Testis (tissue), 3 donors: ENCODE results near the gene ILF2. TPM values are rescaled to one million over a fixed set of nuclear protein-coding genes. Genes with fewer than 3 reads are reported as not detected.
"Not testable (repeated sequence)": the region's sequence is repeated elsewhere in the genome, so short reads cannot be mapped to it uniquely, and the experiment has no call there.

Experiments
- DNase-seq: peaks from one replicate; pipeline ENCODE4 v3.0.0-alpha.2; 2019
- H3K27ac ChIP-seq, 2 donors: fragments of 200-600 bp; sonication (generic); one replicate each; pipeline ENCODE4 v1.5.1; 2019
- H3K27me3 ChIP-seq: fragments of 200-600 bp; sonication (generic); one replicate; pipeline ENCODE4 v1.5.1; 2019
- H3K36me3 ChIP-seq: fragments of 200-600 bp; sonication (generic); one replicate; pipeline ENCODE4 v1.5.1; 2017; ENCODE audit warnings: low read depth; ENCODE audit errors: missing control alignments
- H3K4me1 ChIP-seq: fragments of 200-600 bp; sonication (generic); one replicate; pipeline ENCODE4 v1.5.1; 2019
- H3K4me3 ChIP-seq, 2 donors: fragments of 200-600 bp; sonication (generic); one replicate each; pipeline ENCODE4 v1.5.1; 2017 to 2019
- H3K9me3 ChIP-seq: fragments of 200-600 bp; sonication (generic); one replicate; pipeline ENCODE4 v1.5.1; 2017
- CTCF ChIP-seq, 3 experiments: fragments of 450-650 bp in 2 of 3; fragments of 200-600 bp in 1 of 3; sonication (generic) in 1 of 3; IDR thresholded peaks; one replicate each; pipeline ENCODE4 v1.5.1; 2016 to 2019; ENCODE audit warnings: antibody characterized with exemption in 3 of 3, mild to moderate bottlenecking in 2 of 3, moderate library complexity in 1 of 3
- POLR2A ChIP-seq: fragments of 450-650 bp; IDR thresholded peaks from one replicate; pipeline ENCODE4 v1.6.1; 2017; ENCODE audit warnings: antibody characterized with exemption, mild to moderate bottlenecking, moderate library complexity
- WGBS, 2 donors: methylation state at CpG; one replicate each; pipeline ENCODE4 v1.1.5; 2018; 5-methylcytosine and 5-hydroxymethylcytosine counted together
- intact Hi-C: fragments of 100-400 bp; cut with DNase I; formaldehyde crosslinking; loops from one replicate; pipeline ENCODE4 v1.15.1; 2023; ENCODE audit warnings: low total_unique reads
- polyA plus RNA-seq: library from polyadenylated mRNA; stranded (reverse); fragments of 350-450 nt; fragmentation: Illumina TruSeq; extraction: RNeasy Lipid Tissue Mini Kit (QIAGEN cat#74804); gene quantifications from one replicate; pipeline ENCODE4 v1.2.3, GENCODE V29; 2014; ENCODE audit warnings: low read depth, low replicate concordance; ENCODE audit not compliant: insufficient read depth
- total RNA-seq, 2 donors: library from RNA; depleted of rRNA; stranded (reverse); fragments of >200 nt; gene quantifications; one replicate each; pipeline ENCODE4 v1.2.3, GENCODE V29; 2016

Gene ILF2
- total and polyA plus RNA-seq, 3 donors from 2014 or later, result 150 to 295 (median 153) TPM

- 1 to 2% methylated on average over 29 of the region's 29 CpGs for WGBS, 2 donors
- no peak overlapping the region for H3K27ac ChIP-seq
- H3K27me3 ChIP-seq, result no peaks in the 10 kb centered on the region
These were observed 7.1 kb upstream of the ILF2 start for GRCh38 chr1:153677718-153678518.

GRCh38 chr1:153673511-153673910 is 2.7 kb upstream of the ILF2 start:
- Histone ChIP-seq H3K36me3 (no peaks in the 10 kb centered on the region), H3K4me3 (no peak overlapping the region), H3K4me1 (peaks cover 15% of the 10 kb centered on the region), H3K27me3 (no peaks in the 10 kb centered on the region), H3K9me3 (no peaks in the 10 kb centered on the region), H3K27ac (no peak overlapping the region)
- 97 to 100% methylated on average over 2 of the region's 2 CpGs for WGBS, 2 donors
- no peak for DNase-seq
- intact Hi-C loops, result no loop called here
- no peak for TF ChIP-seq CTCF (IDR thresholded peaks at IDR 0.05)
- TF ChIP-seq POLR2A, result no peak

More at GRCh38 chr1:153677718-153678518, 7.1 kb upstream of the ILF2 start:
- peak; percentile 62 to 85 (median 82) for TF ChIP-seq CTCF (IDR thresholded peaks at IDR 0.05)
- no peak for TF ChIP-seq POLR2A
- intact Hi-C loops, result loop anchor here (5.0 kb wide), 1 partner anchor 94 kb away; no protein-coding TSS in a partner anchor
- H3K4me3 ChIP-seq, result peak overlapping the region; percentile 38 to 49
- no peaks in the 10 kb centered on the region for H3K9me3 ChIP-seq
- no peaks in the 10 kb centered on the region for H3K36me3 ChIP-seq
- H3K4me1 ChIP-seq, result peaks cover 15% of the 10 kb centered on the region
- peak; percentile 68 for DNase-seq

GRCh38 chr1:153671628-153672353 is 998 bp upstream of the ILF2 start:
- Histone ChIP-seq H3K4me3 (peak overlapping the region; percentile 57 to 96), H3K27ac (peak overlapping the region; percentile 71 to 89)
- H3K4me1 ChIP-seq, H3K36me3 ChIP-seq, H3K27me3 ChIP-seq, intact Hi-C loops, H3K9me3 ChIP-seq: not testable (repeated sequence)
- 8% methylated on average over 28 of the region's 28 CpGs for WGBS, 2 donors
- peak in 1 of 3 experiments; percentile 17 for TF ChIP-seq CTCF (IDR thresholded peaks at IDR 0.05)
- peak; percentile 55 for DNase-seq

GRCh38 chr1:153670257-153670858 is 435 bp downstream of the ILF2 start:
- Histone ChIP-seq H3K4me1 (peaks cover 9% of the 10 kb centered on the region), H3K36me3 (no peaks in the 10 kb centered on the region), H3K4me3 (peak overlapping the region; percentile 70 to 96), H3K9me3 (no peaks in the 10 kb centered on the region), H3K27me3 (no peaks in the 10 kb centered on the region), H3K27ac (peak overlapping the region; percentile 80 to 92)
- no peak for DNase-seq
- intact Hi-C loops, result no loop called here
- no peak for TF ChIP-seq POLR2A
- TF ChIP-seq CTCF (IDR thresholded peaks at IDR 0.05), result no peak
- 1% methylated on average over 22 of the region's 22 CpGs for WGBS, 2 donors
